RKO (cell line): ENCODE measurements around the gene KRT84.
A peak's percentile ranks its signal among the peaks of the same experiment; 100 is the strongest.

Experiments
- DNase-seq: peaks from one replicate; pipeline ENCODE4 v3.0.0-alpha.2; 2016; ENCODE audit warnings: low spot score

Gene KRT84

DNA sequence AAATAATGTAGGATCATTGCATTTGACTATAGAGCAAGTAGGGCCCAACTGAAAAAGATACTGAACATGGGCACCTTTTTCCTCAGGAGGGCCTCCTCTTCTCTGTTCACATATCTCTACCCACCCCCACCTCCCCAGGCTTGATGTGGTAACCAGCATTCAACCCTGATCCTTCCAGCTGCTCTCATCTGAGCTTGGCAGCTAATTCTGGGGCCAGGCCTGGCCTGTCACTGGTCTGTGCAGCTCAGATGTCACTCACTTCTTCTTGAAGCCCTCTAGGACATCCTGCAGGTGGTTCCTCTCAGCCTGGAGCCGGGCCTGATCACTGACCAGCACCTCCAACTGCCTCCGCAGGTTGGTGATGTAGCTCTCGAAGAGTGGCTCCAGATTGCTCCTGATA lies 2.1 kb downstream of the KRT84 start:
- DNase-seq = no peak

DNA sequence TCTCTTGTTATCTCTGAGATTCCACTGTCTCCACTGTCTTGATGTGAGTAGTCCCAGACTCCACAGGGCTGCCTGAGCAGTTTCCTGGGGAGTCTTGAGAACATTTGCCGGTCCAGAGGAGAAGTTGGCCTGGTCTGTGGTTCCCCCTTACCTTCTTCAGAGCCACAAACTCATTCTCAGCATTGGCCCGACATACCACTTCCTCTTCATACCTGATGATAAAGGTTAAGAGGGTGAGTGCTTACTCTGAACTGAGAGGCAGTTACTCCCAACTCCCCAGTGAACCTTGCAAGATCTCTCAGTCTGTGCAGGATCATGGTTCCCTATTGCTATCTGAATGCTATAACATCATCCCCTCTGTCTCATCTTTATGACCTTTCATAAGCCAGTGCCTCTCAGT lies 2.6 kb downstream of the KRT84 start:
- DNase-seq = no peak

DNA sequence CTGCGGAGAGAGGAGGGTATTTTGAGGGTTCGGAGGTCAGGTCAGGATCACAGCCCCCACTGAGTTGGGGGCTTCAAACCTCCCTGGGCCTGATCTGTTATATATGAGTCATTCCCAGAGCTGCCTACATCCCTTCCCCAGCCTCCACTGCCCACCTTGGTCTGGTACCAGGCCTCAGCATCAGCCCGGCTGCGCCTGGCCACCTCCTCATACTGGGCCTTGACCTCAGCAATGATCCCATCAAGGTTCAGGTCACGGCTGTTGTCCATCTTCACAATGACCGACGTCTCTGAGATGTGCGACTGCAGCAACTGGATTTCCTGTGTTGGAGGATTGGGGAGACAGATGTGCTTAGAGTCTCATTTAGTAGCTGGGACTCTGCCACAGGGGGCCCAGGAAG lies 4.2 kb downstream of the KRT84 start:
- DNase-seq = no peak

DNA sequence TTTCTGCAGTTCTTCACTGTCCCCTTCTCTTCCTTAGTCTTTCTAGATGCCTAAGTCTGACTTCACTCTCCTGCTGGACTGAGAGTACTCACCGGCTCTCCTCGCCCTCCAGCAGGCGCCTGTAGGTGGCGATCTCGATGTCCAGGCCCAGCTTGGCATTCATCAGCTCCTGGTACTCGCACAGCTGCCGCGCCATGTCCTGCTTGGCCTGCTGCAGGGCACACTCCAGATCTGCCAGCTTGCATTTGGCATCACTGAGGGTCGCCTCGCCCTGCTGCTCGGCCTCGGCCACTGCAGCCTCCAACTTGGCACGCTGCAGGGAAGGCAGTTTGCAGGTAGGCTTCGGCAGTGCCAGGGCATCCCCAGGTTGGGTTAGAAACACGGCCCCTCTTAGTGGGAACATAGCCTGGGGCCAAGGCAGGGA lies 5.2 kb downstream of the KRT84 start:
- DNase-seq = no peak

DNA sequence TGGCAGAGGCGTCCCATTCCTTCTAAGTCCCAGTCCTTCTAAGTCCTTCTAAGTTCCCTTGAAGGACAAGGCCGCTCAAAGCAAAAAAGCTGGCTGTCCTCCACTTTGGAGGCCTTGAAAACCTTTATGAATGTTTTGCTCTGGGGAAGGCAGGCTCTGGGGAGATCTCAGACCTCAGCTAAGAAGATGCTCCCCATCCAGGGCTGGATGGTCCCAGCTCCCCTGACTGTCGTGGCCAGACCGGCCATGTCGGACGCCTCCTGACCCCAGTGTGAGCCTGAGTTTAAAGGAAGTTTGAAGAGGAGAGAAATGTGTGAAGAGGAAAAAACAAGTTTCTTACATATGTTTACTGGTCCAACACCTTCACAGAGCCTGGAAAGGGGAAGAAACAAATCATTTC lies 5.9 kb downstream of the KRT84 start:
- no peak for DNase-seq

DNA sequence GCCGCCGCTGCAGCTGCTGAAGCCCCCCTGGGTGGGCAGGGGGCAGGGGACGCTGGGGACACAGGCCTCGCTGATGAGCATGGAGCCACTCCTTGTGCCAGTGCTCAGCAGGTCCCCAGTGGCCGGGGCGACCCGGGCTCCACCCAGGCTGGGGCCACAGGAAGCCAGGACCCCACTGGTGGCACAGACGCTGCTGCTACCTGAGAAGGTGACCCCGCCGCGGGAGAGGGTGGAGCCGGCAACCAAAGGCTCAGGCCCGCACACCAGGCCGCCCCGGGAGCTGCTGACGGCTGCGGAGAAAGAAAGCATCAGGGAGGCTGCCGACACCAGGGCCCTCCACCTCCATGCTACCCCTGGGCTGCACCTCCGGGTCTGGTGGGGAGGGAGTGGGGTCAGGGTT lies 7.4 kb downstream of the KRT84 start:
- no peak for DNase-seq

DNA sequence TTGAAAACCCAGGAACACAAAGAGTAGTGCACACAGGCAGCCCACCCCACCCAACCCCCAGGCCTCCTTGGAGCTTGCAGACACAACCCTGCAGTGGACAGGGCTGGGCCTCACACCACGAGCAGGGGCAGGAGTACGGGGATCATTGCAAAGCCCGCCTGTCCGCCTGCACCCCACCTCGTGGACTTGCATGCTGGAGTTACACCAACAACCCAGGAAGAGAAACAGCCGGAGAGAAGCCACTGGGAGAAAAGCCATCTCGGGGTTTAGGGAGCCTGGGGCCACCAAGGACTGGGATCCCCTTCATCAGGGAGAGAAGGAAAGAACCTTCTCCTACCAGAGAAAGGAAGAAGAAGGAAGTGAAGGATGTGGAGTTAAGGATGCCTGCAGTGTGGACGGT lies 8.2 kb downstream of the KRT84 start:
- no peak for DNase-seq

DNA sequence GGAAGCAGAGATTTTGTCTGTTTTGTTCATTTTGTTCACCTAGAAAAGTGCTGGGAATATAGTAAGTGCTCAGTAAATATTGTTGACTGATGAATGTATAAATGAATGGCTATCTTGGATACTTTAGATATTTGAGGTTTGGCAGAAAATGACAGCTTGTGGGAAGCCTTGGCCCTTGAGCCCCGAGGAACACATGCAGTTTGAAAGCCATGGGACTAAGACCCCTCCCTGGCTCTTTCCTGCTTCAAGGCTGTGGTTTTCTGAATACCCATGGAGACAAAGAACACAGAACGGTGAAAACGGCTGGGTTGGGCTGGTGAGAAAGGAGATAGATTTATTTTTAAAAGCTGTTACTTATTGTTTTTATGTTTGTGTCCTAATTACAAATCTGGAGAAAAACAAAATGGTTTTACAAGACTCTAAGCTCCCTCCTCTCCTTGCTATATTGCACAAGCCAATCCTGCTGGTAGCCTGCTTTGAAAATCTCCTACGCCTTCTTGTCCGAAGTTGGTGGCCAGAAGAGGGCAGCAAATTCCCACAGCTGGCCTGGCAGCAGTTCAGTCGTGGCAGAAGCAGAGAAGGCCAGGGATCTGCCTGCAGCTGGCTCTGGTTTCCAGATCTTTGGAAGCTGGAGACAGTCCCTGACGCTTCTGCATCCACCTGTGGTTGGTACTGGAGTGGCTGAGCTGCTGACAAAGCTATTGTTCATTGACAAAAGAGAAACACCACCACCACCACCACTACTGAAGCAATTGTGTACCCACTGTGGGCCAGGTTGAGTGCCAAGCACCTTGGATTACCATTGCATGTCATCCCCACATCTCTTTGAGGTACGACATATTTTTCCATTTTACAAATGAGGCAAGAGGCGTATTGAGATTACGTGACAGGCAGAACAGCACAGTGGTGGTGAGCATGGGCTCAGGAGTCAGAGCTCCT lies 13.0 kb downstream of the KRT84 start:
- DNase-seq = peak; percentile 78

DNA sequence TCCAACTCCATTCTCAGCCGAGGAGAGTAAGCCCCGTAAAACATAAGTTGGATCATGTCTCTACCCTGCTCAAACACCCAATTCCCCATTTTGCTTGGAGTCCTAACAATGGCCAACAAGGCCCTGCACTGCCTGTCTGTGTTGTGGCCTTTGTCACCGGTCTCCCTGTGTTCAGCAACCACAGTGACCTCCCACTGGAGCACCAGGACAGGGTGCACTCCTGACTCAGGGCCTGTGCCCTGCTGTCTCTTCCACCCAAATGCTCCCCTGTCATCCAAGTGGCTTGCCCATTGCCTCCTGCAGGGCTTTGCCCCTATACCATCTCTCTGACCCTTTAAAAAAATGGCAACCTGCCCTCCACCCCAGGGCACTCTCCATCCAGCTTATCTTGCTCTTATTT lies 13.7 kb downstream of the KRT84 start:
- no peak for DNase-seq

DNA sequence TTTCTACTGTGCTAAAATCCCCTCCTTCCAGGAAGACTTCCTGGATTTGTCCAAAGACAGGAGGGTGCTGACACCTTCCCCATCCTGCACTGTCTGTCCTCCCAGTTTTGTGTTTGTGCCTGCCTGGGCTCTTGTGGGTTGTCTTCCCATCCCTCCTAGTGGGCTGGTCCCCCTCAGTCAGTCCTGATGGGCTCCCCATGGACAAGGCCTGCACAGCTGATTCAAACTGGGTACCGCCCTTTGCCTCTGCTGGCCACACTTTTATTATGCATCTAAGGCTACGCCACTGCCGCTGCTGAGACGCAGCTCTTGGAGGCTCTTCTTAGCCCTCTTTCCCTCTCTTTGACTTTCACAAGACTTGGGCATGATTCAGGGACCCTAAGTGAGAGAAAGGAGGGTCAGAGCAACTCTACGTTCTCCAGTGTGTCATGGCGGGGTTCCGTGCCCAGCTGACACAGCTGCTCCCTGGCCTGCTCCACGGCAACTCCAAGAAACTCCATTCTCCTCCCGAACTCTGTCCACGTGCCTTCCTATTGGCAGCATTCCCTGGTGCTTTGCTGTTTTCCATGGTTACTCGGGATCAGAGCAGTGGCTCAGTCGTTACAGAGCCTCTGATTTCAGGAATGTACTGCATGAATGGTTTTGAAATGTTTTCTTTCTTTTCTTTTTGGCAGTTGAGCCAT lies 14.4 kb downstream of the KRT84 start:
- no peak for DNase-seq

DNA sequence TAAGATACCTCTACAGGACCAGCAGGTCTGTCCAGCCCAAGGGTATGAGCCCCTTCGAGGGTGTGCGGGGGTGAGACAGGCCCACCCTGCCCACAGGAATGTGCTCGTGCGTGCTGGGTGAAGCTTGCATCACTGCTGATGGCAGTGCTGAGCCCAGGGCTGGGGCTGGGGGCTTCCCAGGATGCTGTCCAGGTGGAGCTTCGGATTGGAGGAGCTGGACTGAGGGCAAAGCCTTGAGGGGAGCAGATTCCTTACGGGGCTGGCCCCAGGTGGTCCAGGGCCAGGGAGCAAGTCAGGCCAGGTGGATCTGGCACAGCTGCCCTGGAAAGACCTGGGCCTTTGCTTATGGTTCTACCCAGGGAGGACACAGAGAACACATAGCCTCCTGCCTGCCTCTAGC lies 15.6 kb downstream of the KRT84 start:
- no peak for DNase-seq

DNA sequence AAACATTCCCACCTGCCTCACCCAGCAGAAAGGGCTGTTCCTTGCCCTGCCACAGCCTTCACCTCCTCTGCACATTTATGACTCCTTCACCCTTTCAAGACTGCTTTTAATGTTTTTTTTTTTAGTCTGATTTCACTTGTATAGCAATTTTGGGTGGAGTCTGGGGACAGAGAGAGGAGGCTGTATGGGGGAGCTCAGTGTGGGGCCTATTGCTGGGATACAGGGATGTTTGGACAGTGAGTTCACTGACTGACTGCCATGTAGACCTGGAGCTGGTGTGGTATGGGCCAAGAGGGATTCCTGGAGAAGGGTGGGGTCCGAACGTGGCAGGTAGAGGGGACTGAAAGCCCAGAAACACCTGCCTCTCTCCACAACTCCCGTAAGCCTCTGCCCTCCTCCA lies 16.2 kb downstream of the KRT84 start:
- no peak for DNase-seq

DNA sequence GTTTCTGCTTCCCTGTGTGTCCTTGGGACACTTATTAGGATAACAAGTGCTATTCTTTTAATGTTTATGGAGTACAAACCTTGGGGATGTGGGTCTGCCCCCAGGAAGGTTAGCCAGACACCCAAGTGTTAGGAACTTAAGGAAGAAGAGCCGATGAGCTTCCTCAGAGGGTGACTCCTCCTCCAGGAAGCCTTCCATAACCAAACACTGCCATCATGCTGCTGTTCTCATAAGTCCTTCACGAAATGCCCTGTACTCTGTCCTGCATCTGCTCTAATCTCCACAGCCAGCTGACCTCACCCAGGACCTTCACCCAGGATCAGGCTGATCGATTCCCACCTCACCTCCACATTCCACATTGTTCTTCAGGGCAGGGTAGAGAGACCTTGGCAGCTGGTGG lies 16.9 kb downstream of the KRT84 start:
- DNase-seq = no peak

DNA sequence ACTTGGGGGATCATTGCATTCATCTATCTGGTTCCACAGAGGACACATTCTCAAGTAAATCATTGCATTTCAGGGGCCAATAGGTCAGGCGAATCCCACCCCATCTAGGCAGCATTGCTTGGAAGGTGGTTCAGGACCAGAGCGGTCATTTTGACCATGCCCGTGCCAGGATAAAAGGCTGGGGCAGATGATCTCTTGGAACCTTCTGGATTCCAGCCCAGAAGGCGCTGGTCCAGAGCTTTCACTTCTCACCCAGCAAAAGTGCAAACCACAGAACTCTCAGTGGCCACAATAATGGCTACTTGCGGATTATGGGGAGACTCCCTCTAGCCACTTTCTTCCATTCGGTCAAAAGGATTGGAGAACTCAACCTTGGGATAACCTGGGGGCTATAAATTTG lies 17.6 kb downstream of the KRT84 start:
- DNase-seq = no peak

DNA sequence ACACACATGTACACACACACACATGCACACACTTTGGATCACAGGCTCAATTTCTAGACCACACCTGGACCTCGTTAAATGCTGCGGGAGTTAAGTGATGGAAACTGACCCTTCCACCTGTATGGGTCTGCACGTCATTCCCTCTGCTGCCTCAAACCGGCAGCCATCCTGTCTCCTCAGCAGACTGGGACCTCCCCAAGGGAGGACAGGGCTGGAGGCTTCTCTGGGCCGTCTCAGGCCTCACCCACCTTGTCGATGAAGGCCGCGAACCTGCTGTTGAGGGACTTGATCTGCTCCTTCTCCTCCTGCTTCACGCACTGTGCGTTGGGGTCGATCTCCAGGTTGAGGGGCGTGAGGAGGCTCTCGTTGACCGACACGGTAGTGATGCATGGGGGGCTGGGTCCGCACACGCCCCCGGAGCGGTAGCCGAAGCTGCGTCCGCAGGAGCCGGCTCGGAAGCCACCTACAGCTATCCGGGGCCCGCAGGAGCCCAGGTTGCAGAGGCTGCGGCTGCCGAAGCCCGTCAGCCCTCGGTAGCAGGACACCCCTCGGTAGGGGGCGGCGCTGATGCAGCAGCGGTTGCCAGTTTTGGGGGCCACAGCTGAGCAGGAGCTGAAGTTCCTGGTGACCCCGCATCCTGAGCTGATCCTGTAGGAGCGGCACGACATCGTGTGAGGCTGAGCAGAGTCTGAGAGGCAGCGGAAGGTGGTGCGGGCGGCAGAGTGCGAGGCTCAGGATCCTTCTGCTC lies 18.5 kb downstream of the KRT84 start, which contains the start of gene KRT85:
Gene KRT85, minus strand, starts transcription at position 744 of the 748 bp plus-strand sequence. Its CDS starts 76 bp downstream, at position 668.
- DNase-seq = no peak

DNA sequence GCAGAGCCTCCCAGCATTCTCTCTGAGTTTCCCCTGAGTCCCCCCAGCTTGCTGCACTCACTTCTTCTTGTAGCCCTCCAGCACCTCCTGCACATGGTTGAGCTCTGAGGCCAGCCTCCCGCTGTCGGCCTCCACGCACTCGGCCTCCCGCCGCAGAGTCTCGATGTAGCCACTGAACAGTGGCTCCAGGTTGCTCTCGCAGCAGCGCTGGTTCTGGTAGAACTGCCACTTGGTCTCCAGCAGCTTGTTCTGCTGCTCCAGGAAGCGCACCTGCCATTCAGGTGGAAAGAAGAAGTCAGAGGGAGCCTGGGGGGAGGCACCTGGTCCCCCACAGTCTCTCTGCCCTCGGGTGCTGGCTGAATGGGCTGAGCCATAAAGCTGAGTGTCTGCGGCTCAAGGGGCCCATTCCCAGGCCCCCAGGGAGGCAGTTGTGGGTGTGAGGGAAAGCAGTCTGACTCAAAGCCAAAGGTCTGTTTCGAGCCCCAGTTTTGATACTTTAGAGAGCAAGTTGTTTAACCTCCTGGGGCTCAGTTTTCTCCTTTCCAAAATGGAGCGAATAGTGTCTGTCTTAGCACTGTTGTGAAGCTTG lies 20.5 kb downstream of the KRT84 start:
- DNase-seq = no peak

DNA sequence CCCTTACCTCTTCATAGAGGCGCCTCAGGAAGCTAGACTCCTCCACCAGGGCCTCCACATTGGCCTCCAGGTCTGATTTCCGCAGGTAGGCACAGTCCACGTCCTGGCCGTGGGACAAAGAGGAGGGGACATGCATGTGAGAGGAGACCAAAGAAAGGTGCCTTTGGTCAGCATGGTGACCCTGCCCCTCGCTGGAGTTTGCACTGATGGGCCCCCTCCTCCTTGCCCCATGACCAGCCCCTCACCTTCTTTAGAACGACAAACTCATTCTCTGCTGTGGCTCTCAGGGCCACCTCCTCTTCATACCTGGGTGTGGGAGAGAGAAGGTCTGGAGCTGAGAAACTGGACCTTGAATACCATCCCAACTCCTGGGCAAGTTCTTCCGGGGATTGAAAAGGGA lies 21.4 kb downstream of the KRT84 start:
- DNase-seq = no peak

DNA sequence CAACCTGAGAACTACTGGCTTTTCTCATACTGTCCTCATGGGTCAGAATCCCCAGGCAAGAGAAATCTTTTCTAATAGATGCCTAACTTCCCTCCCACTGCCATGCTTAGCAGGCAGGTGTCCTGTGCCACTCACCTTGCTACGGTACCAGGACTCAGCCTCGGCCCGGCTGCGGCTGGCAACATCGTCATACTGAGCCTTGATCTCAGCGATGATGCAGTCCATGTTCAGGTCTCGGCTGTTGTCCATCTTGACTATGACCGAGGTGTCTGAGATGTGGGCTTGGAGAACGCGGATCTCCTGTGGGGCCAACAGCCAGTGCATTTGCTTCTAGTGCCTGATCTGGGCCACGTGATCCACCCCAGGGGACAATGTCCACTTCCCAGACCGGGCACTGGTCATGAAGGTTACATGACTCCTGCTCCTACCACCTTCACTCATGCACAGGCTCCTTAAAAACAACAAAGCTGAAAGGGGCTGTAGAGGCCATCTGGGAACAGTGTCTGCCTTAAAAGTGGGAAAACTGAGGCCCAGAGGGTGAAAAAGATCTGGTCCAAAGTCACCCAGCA lies 22.3 kb downstream of the KRT84 start:
- no peak for DNase-seq

DNA sequence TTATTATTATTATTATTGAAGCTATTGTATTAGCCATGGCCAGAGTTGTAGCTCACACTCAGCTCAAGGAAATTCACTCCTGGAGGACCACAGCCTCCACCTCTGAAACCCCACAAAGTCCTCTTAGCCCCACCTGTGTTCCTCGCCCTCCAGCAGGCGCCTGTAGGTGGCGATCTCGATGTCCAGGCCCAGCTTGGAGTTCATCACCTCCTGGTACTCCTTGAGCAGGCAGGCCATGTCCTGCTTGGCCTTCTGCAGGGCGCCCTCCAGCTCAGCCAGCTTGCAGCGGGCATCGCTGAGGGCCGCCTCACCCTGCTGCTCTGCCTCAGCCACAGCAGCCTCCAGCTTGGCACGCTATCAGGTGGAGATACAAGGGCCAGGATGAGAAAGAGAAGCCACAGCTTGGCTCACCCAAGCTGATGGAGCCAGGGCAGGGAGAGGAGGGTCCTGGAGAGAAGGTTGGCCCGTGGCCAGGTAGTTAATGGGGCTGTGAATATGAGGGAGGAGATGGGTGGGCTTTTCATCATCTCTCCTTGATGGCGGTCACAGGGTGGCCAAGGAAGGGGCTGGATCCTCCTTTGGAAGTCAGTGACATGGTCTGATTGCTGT lies 23.2 kb downstream of the KRT84 start:
- no peak for DNase-seq

DNA sequence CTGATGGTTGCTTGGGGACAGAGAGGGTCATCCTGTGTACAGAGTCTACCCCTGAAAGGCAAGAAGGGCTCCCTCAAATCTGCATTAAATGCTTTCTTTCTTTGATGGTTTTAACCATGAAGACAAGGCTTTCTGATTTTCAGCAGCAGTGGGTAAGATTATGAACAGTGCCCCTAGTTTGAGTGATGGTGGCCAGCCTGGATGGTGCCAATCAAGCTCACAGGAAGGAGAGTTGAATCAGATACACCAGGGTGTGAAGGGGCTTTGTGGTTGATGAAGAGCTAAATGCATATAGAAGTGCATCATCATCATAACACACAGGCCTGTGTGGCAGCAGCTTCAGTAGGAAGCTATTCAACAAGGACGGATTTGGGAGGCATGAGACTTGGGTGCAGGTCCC lies 23.9 kb downstream of the KRT84 start:
- no peak for DNase-seq

DNA sequence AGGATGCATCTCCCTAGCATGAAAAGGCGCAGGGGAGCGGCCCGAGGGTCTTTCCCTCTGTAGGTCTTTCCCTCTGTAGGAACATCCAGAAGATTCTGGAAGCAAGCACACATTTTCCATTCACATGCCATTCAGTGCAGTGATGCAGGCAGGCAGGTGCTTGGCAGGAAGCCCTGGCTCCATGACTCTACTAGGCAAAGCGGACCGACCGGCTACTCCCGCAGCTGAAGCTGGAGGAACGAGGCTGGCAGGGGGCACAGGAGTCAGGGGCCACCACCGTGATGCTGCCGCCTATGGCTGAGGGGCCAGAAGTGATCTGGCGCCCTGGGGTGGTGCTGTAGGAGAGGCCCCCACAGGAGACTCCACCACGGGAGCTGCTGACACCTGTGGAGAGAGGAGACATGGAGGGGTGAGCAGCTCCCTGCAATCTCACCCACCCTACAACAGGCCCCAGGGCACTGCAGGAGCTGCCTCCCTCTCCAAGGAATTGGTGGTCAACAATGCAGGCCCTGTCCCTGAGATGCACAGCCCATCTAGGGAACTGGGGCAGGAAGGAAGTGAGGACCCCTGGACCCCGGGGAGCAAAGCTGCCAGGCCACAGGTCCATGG lies 24.7 kb downstream of the KRT84 start:
- no peak for DNase-seq
